H1 (cell line): ENCODE measurements around the gene HSPB1. TPM values are rescaled to one million over a fixed set of nuclear protein-coding genes. Genes with fewer than 3 reads are reported as not detected.

ENCODE experiments used
- CTCF ChIA-PET: fragments of 300-600 bp; sonication (Branson Sonifier 250); formaldehyde crosslinking; loops from one replicate; lab custom pipeline; 2021; ENCODE audit not compliant: partially characterized antibody; lab: Charles Lee
- POLR2A ChIA-PET: fragments of 300-600 bp; sonication (Branson Sonifier 250); formaldehyde crosslinking; loops from one replicate; lab custom pipeline; 2021; ENCODE audit warnings: inconsistent platforms; ENCODE audit not compliant: partially characterized antibody; lab: Charles Lee
- DNase-seq, 2 experiments: peaks; one replicate each; pipeline versions ENCODE4 v3.0.0 to v3.0.0-alpha.2; 2010 to 2022; ENCODE audit warnings: low spot score in 2 of 2, low read depth in 1 of 2, mixed read lengths in 1 of 2
- FAIRE-seq: peaks from 2 replicates; lab custom pipeline; 2011; peaks lifted over from hg19 to GRCh38; lab: Jason Lieb, UNC
- H2AFZ ChIP-seq: 2 replicates; pipeline ENCODE4 v1.8.1; 2012; ENCODE audit warnings: low read length, inconsistent platforms
- H2AK5ac ChIP-seq: 2 replicates; pipeline ENCODE4 v1.6.1; 2013; ENCODE audit warnings: low read depth, low read length
- H2BK120ac ChIP-seq: replicated peaks from 2 replicates; pipeline ENCODE3; 2013; ENCODE audit warnings: low read depth, low read length, inconsistent platforms
- H2BK12ac ChIP-seq: 2 replicates; pipeline ENCODE4 v1.6.1; 2013; ENCODE audit warnings: low read depth, low read length
- H2BK15ac ChIP-seq: 2 replicates; pipeline ENCODE4 v1.6.1; 2013; ENCODE audit warnings: low read length
- H2BK20ac ChIP-seq: 2 replicates; pipeline ENCODE4 v1.6.1; 2013; ENCODE audit warnings: low read length
- H2BK5ac ChIP-seq: 2 replicates; pipeline ENCODE4 v1.6.1; 2013; ENCODE audit warnings: low read depth, low read length
- H3K14ac ChIP-seq: 2 replicates; pipeline ENCODE4 v1.6.1; 2013; ENCODE audit warnings: inconsistent platforms; ENCODE audit not compliant: insufficient read length
- H3K18ac ChIP-seq: 2 replicates; pipeline ENCODE4 v1.6.1; 2013; ENCODE audit warnings: low read length; ENCODE audit errors: extremely low read depth
- H3K23ac ChIP-seq: 2 replicates; pipeline ENCODE4 v1.6.1; 2013; ENCODE audit warnings: inconsistent platforms; ENCODE audit not compliant: insufficient read length
- H3K23me2 ChIP-seq: 2 replicates; pipeline ENCODE4 v1.6.1; 2013; ENCODE audit warnings: low read depth, low read length
- H3K27ac ChIP-seq: 2 replicates; pipeline ENCODE4 v1.6.1; 2011; ENCODE audit warnings: low read depth, low read length, inconsistent platforms
- H3K27me3 ChIP-seq, 4 experiments: replicated peaks in 1 of 4; 1 replicate in 1 of 4; 2 replicates in 3 of 4; pipeline versions ENCODE4 v1.6.1 to v1.8.1; 2011 to 2013; ENCODE audit warnings: low read length in 3 of 4, mild to moderate bottlenecking in 3 of 4, inconsistent platforms in 2 of 4, mixed read lengths in 2 of 4, moderate library complexity in 1 of 4; ENCODE audit not compliant: control insufficient read depth in 3 of 4, insufficient read depth in 3 of 4; ENCODE audit errors: extremely low read depth in 1 of 4
- H3K36me3 ChIP-seq, 4 experiments: 2 replicates each; pipeline versions ENCODE4 v1.6.1 to v1.8.1; 2011 to 2013; ENCODE audit warnings: mild to moderate bottlenecking in 4 of 4, low read length in 3 of 4, moderate library complexity in 2 of 4, control low read depth in 1 of 4, inconsistent platforms in 1 of 4; ENCODE audit not compliant: insufficient read depth in 4 of 4, control insufficient read depth in 2 of 4
- H3K4ac ChIP-seq: replicated peaks from 2 replicates; pipeline ENCODE3; 2013; ENCODE audit warnings: low read length, low read depth, mixed read lengths, inconsistent platforms; ENCODE audit not compliant: insufficient read length
- H3K4me1 ChIP-seq, 4 experiments: replicated peaks in 1 of 4; 1 replicate in 1 of 4; 2 replicates in 3 of 4; pipeline versions ENCODE4 v1.6.1 to v1.8.1; 2011 to 2013; ENCODE audit warnings: low read length in 3 of 4, inconsistent platforms in 2 of 4, mixed read lengths in 1 of 4; ENCODE audit not compliant: insufficient read depth in 4 of 4, control insufficient read depth in 3 of 4
- H3K4me2 ChIP-seq, 2 experiments: 2 replicates each; pipeline versions ENCODE4 v1.6.1 to v1.8.1; 2011 to 2013; ENCODE audit warnings: low read depth in 2 of 2, low read length in 2 of 2, control low read depth in 1 of 2, inconsistent platforms in 1 of 2, mild to moderate bottlenecking in 1 of 2; ENCODE audit not compliant: insufficient read depth in 1 of 2
- H3K4me3 ChIP-seq, 4 experiments: fragments of 200-600, 300-600 bp in 1 of 4; sonication (generic), shearing (Covaris generic), sonication (Bioruptor Twin) in 1 of 4; 2 replicates each; pipeline versions ENCODE4 v1.5.1 to v1.8.1; 2011 to 2016; ENCODE audit warnings: low read length in 4 of 4, low read depth in 3 of 4, control low read depth in 2 of 4, inconsistent platforms in 2 of 4, mild to moderate bottlenecking in 2 of 4, mixed read lengths in 1 of 4, moderate library complexity in 1 of 4; ENCODE audit not compliant: insufficient read depth in 2 of 4; ENCODE audit errors: extremely low read depth in 1 of 4
- H3K56ac ChIP-seq: replicated peaks from 2 replicates; pipeline ENCODE3; 2013; ENCODE audit warnings: low read depth, mild to moderate bottlenecking, mixed read lengths, low read length, inconsistent platforms; ENCODE audit not compliant: insufficient read length
- H3K79me1 ChIP-seq: 2 replicates; pipeline ENCODE4 v1.6.1; 2013; ENCODE audit warnings: low read depth, low read length, control low read depth
- H3K79me2 ChIP-seq, 2 experiments: 2 replicates each; pipeline versions ENCODE4 v1.6.1 to v1.8.1; 2012 to 2013; ENCODE audit warnings: low read length in 2 of 2, mild to moderate bottlenecking in 2 of 2, inconsistent platforms in 1 of 2; ENCODE audit not compliant: insufficient read depth in 2 of 2, control insufficient read depth in 1 of 2
- H3K9ac ChIP-seq, 4 experiments: replicated peaks in 1 of 4; 1 replicate in 1 of 4; 2 replicates in 3 of 4; pipeline versions ENCODE4 v1.6.1 to v1.8.1; 2011 to 2013; ENCODE audit warnings: low read depth in 3 of 4, low read length in 3 of 4, control low read depth in 2 of 4, mild to moderate bottlenecking in 2 of 4, moderate library complexity in 2 of 4, inconsistent platforms in 1 of 4; ENCODE audit errors: extremely low read depth in 1 of 4
- H3K9me3 ChIP-seq, 2 experiments: 2 replicates each; pipeline versions ENCODE4 v1.6.1 to v1.8.1; 2012 to 2013; ENCODE audit warnings: mild to moderate bottlenecking in 2 of 2, moderate library complexity in 2 of 2, control low read depth in 1 of 2, inconsistent platforms in 1 of 2, low read depth in 1 of 2, low read length in 1 of 2, mixed read lengths in 1 of 2; ENCODE audit not compliant: insufficient read depth in 2 of 2
- H4K20me1 ChIP-seq, 2 experiments: replicated peaks in 1 of 2; 2 replicates each; pipeline versions ENCODE3 to v1.8.1; 2011 to 2013; ENCODE audit warnings: inconsistent platforms in 2 of 2, low read length in 2 of 2, mild to moderate bottlenecking in 1 of 2; ENCODE audit not compliant: insufficient read depth in 2 of 2, control insufficient read depth in 1 of 2
- H4K5ac ChIP-seq: 2 replicates; pipeline ENCODE4 v1.6.1; 2013; ENCODE audit warnings: low read length, low read depth, mixed read lengths, inconsistent platforms; ENCODE audit not compliant: insufficient read length
- H4K8ac ChIP-seq: 2 replicates; pipeline ENCODE4 v1.8.0; 2013; ENCODE audit warnings: mild to moderate bottlenecking, moderate library complexity, low read length, inconsistent platforms; ENCODE audit not compliant: insufficient read depth; ENCODE audit errors: extremely low read depth
- H4K91ac ChIP-seq: replicated peaks from 2 replicates; pipeline ENCODE3; 2013; ENCODE audit warnings: low read length, mixed read lengths, inconsistent platforms; ENCODE audit not compliant: insufficient read length
- CBX8 ChIP-seq: fragments of 300-800, 300-1000 bp; sonication (generic); IDR thresholded peaks from 2 replicates; pipeline ENCODE4 v1.7.1; 2016; ENCODE audit warnings: low read depth, low read length, borderline replicate concordance
- CHD2 ChIP-seq: IDR thresholded peaks from 2 replicates; pipeline ENCODE4 v1.6.1; 2012; ENCODE audit warnings: low read length, improper control_type of control experiment
- HDAC2 ChIP-seq, 2 experiments: fragments of 300-600 bp in 1 of 2; sonication (generic) in 1 of 2; IDR thresholded peaks; 2 replicates each; pipeline ENCODE4 v1.6.1; 2011 to 2012; ENCODE audit warnings: low read depth in 2 of 2, low read length in 2 of 2, mild to moderate bottlenecking in 2 of 2, moderate library complexity in 2 of 2, borderline replicate concordance in 1 of 2, inconsistent platforms in 1 of 2
- KDM5A ChIP-seq: fragments of 200-600 bp; IDR thresholded peaks from 2 replicates; pipeline ENCODE4 v1.7.1; 2012; ENCODE audit warnings: mild to moderate bottlenecking, low read length, inconsistent platforms, mixed read lengths
- NRF1 ChIP-seq: IDR thresholded peaks from 2 replicates; pipeline ENCODE4 v1.6.1; 2011; ENCODE audit warnings: mild to moderate bottlenecking, low read depth, low read length, improper control_type of control experiment
- SIRT6 ChIP-seq: IDR thresholded peaks from one replicate; pipeline ENCODE4 v1.7.1; 2012; ENCODE audit warnings: low read length, inconsistent platforms
- SP1 ChIP-seq: IDR thresholded peaks from 2 replicates; pipeline ENCODE4 v1.6.1; 2011; ENCODE audit warnings: low read depth, low read length
- TAF1 ChIP-seq: IDR thresholded peaks from 2 replicates; pipeline ENCODE4 v1.6.1; 2011; ENCODE audit warnings: mild to moderate bottlenecking, low read depth, low read length
- USF2 ChIP-seq: IDR thresholded peaks from 2 replicates; pipeline ENCODE4 v1.6.1; 2011; ENCODE audit warnings: low read length, improper control_type of control experiment
- WGBS, 2 experiments: shearing (Covaris generic) in 1 of 2; methylation state at CpG; one replicate each; pipeline versions ENCODE4 v1.1.6 to v1.1.7; 2013 to 2015; ENCODE audit warnings: low lambda C conversion rate in 2 of 2, mixed read lengths in 2 of 2, inconsistent platforms in 1 of 2, low coverage in 1 of 2, missing lambda C conversion rate in 1 of 2; ENCODE audit not compliant: insufficient replicate concordance in 2 of 2, insufficient coverage in 1 of 2, insufficient read length in 1 of 2; ENCODE audit errors: extremely low coverage in 1 of 2, missing lambda C conversion rate in 1 of 2; 5-methylcytosine and 5-hydroxymethylcytosine counted together
- polyA plus RNA-seq, 7 experiments: library from polyadenylated mRNA; depleted of rRNA in 3 of 7; stranded (reverse) in 5 of 7; unstranded in 2 of 7; fragments of >200 nt in 5 of 7; fragments of 200-250 nt in 2 of 7; gene quantifications; 1 replicate in 5 of 7; 2 replicates in 1 of 7; 4 replicates in 1 of 7; pipeline versions ENCODE4 v1.2.1 to v1.2.3, GENCODE V29; 2011 to 2013; ENCODE audit warnings: missing spikeins in 2 of 7, mixed read lengths in 2 of 7
- total RNA-seq: library from RNA; stranded (reverse); fragmentation: NEBNext Ultra II Directional; extraction: Animal tissue kit (Norgen Biotek cat#: 25700); gene quantifications from 2 replicates; pipeline ENCODE4 v1.2.1, GENCODE V29; 2021
- TF ChIP-seq, protein P1 (sequence below): IDR thresholded peaks from 2 replicates; pipeline ENCODE4 v1.6.1; 2012; ENCODE audit warnings: inconsistent platforms

The HSPB1 gene
- total and polyA plus RNA-seq, 2 of the 8 experiments (the other 6 are each of a cell fraction or from before 2014, with no cell fraction given), result 165 to 254 TPM

DNA sequence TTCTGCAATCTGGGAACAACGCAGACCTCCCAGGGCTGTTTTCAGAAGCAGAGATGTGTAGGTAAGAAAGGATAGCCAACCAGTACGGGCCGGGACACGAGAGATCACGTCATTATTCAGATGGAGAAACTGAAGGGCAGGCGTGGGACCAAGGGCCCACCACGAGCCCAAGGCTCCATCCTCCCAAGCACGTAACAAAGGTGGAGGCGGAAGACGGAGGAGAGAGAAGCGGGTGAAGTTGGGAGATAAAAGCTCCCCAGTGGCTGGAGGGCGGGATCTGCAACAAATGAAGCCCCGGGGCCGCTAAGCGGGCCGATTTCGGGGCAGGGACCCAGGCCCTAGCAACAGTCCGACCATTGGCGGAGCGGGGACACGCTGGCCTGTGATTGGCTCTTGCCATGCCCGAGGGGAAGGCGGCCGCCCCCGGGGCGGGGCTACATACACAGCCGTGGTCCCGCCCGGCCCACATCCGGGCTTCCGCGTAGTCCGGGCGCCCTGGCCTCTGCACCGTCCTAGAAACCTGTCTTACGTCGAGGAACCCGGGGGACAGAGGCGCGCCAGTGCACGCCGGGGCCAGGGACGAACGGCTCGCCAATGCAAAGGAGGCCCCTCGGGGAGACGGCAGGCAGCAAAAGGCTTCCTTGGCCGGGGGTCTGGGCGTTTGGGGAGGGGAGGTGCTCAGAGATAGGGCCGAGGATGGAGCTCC, 15.5 kb downstream of the HSPB1 start:
- ChIA-PET POLR2A (interaction anchor here (0.7 to 4.7 kb wide), 32 partner anchors 9 to 398 kb away, joined by 3 to 31 read pairs (median 5); partner anchors contain the start of genes HSPB1, MDH2, STYXL1 and YWHAG), CTCF (interaction anchor here (0.6 to 20.9 kb wide), 9 partner anchors 15 to 294 kb away, joined by 3 to 426 read pairs (median 7); no protein-coding TSS in a partner anchor)
- peak overlapping the region; percentile 58 to 87 (median 78) for H3K9ac ChIP-seq
- H2AK5ac ChIP-seq, result 0 out of 2 replicates have a peak overlapping the region, but pooled peaks have one; percentile 67
- H3K4ac ChIP-seq, result peak overlapping the region; percentile 72
- no peak overlapping the region for H3K23ac ChIP-seq
- no peak overlapping the region for H2BK120ac ChIP-seq
- peaks cover 1 to 3% of the 10 kb centered on the region in 2 experiments for H4K20me1 ChIP-seq
- WGBS, 2 experiments, result 6% methylated on average over 38 of the region's 50 CpGs; no CpG with 5 or more reads in 1 of the 2 experiments
- H3K18ac ChIP-seq, result peak overlapping the region; percentile 80
- FAIRE-seq (no peak), DNase-seq (peak; percentile 97 to 98)
- peak overlapping the region; percentile 97 for H2BK12ac ChIP-seq
- H2BK15ac ChIP-seq, result peak overlapping the region; percentile 97
- peak overlapping the region; percentile 97 for H4K8ac ChIP-seq
- no peaks in the 10 kb centered on the region for H3K79me1 ChIP-seq
- peaks cover 0 to 4% (median 0%) of the 10 kb centered on the region in 4 experiments; a peak in 1 of 8 replicates for H3K36me3 ChIP-seq
- H3K4me2 ChIP-seq, result peak overlapping the region; percentile 67 to 85
- no peak overlapping the region for H2BK20ac ChIP-seq
- H3K27me3 ChIP-seq, result no peaks in the 10 kb centered on the region
- peak overlapping the region; percentile 45 for H2AFZ ChIP-seq
- no peak overlapping the region for H3K14ac ChIP-seq
- peak overlapping the region; percentile 95 for H4K5ac ChIP-seq
- peak overlapping the region; percentile 98 for H4K91ac ChIP-seq
- peak overlapping the region; percentile 94 for H2BK5ac ChIP-seq
- peak overlapping the region; percentile 85 for H3K56ac ChIP-seq
- peak overlapping the region; percentile 53 to 81 (median 74) for H3K4me3 ChIP-seq
- peaks cover 4% of the 10 kb centered on the region; the same call in 1 of the 2 replicates for H3K23me2 ChIP-seq
- no peaks in the 10 kb centered on the region for H3K9me3 ChIP-seq
- peak overlapping the region; percentile 81 for H3K27ac ChIP-seq
- peaks cover 0 to 11% (median 7%) of the 10 kb centered on the region in 4 experiments; a peak in 6 of 7 replicates for H3K4me1 ChIP-seq
- H3K79me2 ChIP-seq, result no peaks in the 10 kb centered on the region
- peak in 1 of 2 experiments; percentile 78; a peak in 1 of 4 replicates for TF ChIP-seq HDAC2 (IDR thresholded peaks at IDR 0.05; ENCODE audit: borderline replicate concordance in 1 of 2, low read depth in 2 of 2, low read length in 2 of 2)
- TF ChIP-seq SIRT6, result no peak
- TF ChIP-seq KDM5A, result no peak
- TF ChIP-seq CHD2, result peak; percentile 65; the same call in 1 of the 2 replicates
- peak; percentile 96 for TF ChIP-seq SP1
- TF ChIP-seq, protein P1, sequence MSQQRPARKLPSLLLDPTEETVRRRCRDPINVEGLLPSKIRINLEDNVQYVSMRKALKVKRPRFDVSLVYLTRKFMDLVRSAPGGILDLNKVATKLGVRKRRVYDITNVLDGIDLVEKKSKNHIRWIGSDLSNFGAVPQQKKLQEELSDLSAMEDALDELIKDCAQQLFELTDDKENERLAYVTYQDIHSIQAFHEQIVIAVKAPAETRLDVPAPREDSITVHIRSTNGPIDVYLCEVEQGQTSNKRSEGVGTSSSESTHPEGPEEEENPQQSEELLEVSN, result peak; percentile 43
- no peak for TF ChIP-seq CBX8
- no peak for TF ChIP-seq NRF1
- TF ChIP-seq USF2, result no peak
- peak; percentile 75 for TF ChIP-seq TAF1
